CD4-positive, alpha-beta T cell (primary cell): ENCODE results near the gene FBN1. TPM values are rescaled to one million over a fixed set of nuclear protein-coding genes. Genes with fewer than 3 reads are reported as not detected.

Experiments
- ATAC-seq: fragments of 200-7000 bp; cut with Tn5 transposase; one replicate; pipeline ENCODE4 v1.10.0; 2022; ENCODE audit warnings: mild to moderate bottlenecking; ENCODE audit not compliant: poor library complexity
- CTCF ChIA-PET: fragments of 350-600 bp; sonication (Branson Sonifier 250); formaldehyde crosslinking; loops from one replicate; lab custom pipeline; 2021; ENCODE audit warnings: antibody characterized with exemption, inconsistent platforms; lab: Charles Lee
- POLR2A ChIA-PET: fragments of 350-600 bp; sonication (Branson Sonifier 250); formaldehyde crosslinking; loops from one replicate; lab custom pipeline; 2021; ENCODE audit warnings: antibody characterized with exemption, inconsistent platforms; lab: Charles Lee
- DNase-seq, 14 experiments: peaks; one replicate each; pipeline ENCODE4 v3.0.0-alpha.2; 2013 to 2020; ENCODE audit warnings: mixed read lengths in 2 of 14
- H3K27ac ChIP-seq, 2 donors: one replicate each; pipeline versions ENCODE4 v1.5.1 to v1.7.0; 2013; ENCODE audit warnings: low read length in 2 of 2, low read depth in 1 of 2, mild to moderate bottlenecking in 1 of 2
- H3K27me3 ChIP-seq, 2 experiments: 1 replicate in 1 of 2; 2 replicates in 1 of 2; pipeline versions ENCODE4 v1.6.1 to v1.7.0; 2013; ENCODE audit warnings: low read length in 2 of 2, control low read depth in 1 of 2, mild to moderate bottlenecking in 1 of 2, moderate library complexity in 1 of 2; ENCODE audit not compliant: insufficient read depth in 2 of 2, control insufficient read depth in 1 of 2
- H3K36me3 ChIP-seq: one replicate; pipeline ENCODE4 v1.6.1; 2013; ENCODE audit warnings: low read length, control low read depth; ENCODE audit not compliant: insufficient read depth
- H3K4me1 ChIP-seq: one replicate; pipeline ENCODE4 v1.6.1; 2013; ENCODE audit warnings: low read length, control low read depth; ENCODE audit not compliant: insufficient read depth
- H3K4me3 ChIP-seq: one replicate; pipeline ENCODE4 v1.5.1; 2013; ENCODE audit warnings: mild to moderate bottlenecking, low read length, moderate library complexity
- H3K9me3 ChIP-seq, 2 experiments: 1 replicate in 1 of 2; 2 replicates in 1 of 2; pipeline versions ENCODE4 v1.6.1 to v1.7.0; 2013; ENCODE audit warnings: low read length in 2 of 2, mild to moderate bottlenecking in 2 of 2, control low read depth in 1 of 2, moderate library complexity in 1 of 2; ENCODE audit not compliant: control insufficient read depth in 1 of 2, insufficient read depth in 1 of 2
- H3K27ac Mint-ChIP-seq: one replicate; pipeline ENCODE4 v1.8.0; 2020; ENCODE audit warnings: mixed read lengths
- H3K27me3 Mint-ChIP-seq: one replicate; pipeline ENCODE4 v1.8.0; 2021; ENCODE audit warnings: mixed read lengths
- H3K36me3 Mint-ChIP-seq: one replicate; pipeline ENCODE4 v1.8.0; 2021; ENCODE audit warnings: low read depth, mixed read lengths
- H3K4me1 Mint-ChIP-seq: one replicate; pipeline ENCODE4 v1.8.0; 2021; ENCODE audit warnings: low read depth, mixed read lengths
- H3K4me3 Mint-ChIP-seq: one replicate; pipeline ENCODE4 v1.8.0; 2020; ENCODE audit warnings: mild to moderate bottlenecking, mixed read lengths
- H3K9me3 Mint-ChIP-seq: one replicate; pipeline ENCODE4 v1.8.0; 2020; ENCODE audit warnings: mixed read lengths
- intact Hi-C, 2 experiments: fragments of 100-400 bp; cut with DNase I in 1 of 2; cut with micrococcal nuclease in 1 of 2; formaldehyde crosslinking; loops; one replicate each; pipeline versions ENCODE4 v1.15.1 to v1.9.0; 2023 to 2025; cut with DNase I, micrococcal nuclease
- total RNA-seq, 174 experiments: library from RNA in 2 of 174; stranded (reverse) in 2 of 174; gene quantifications; one replicate each; pipeline ENCODE4 v1.2.3 and lab custom pipeline; 2021 to 2026
- TF ChIP-seq, protein P1 (sequence below): fragments of 200-600 bp; IDR thresholded peaks from one replicate; pipeline ENCODE4 v1.8.0; 2022; ENCODE audit warnings: antibody characterized with exemption, mild to moderate bottlenecking

The FBN1 gene
- total RNA-seq, 2 experiments from 2014 or later, result 0.11 to 0.25 TPM

DNA sequence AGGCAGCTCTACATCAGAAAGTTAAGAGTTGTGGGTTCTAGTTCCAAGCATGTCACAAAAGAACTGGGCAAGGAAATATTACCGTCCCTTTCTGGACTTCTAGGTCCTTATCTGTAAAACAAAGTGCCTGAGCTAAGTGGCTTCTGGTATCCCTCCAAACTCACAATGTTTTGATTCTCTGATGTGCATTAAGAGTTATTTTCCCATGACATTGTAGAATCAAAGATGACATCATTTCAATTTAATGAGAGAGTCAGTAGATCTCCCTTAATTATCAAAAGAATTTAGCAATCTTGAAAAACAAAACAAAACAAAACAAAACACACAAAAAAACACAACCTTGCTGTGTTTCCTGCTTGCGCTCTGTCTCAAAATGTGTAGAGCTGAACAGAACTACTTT, 225.6 kb downstream of the FBN1 start:
- no peaks in the 10 kb centered on the region for H3K27me3 Mint-ChIP-seq
- intact Hi-C loops, result no loop called here
- CTCF ChIA-PET, result no interaction called here

DNA sequence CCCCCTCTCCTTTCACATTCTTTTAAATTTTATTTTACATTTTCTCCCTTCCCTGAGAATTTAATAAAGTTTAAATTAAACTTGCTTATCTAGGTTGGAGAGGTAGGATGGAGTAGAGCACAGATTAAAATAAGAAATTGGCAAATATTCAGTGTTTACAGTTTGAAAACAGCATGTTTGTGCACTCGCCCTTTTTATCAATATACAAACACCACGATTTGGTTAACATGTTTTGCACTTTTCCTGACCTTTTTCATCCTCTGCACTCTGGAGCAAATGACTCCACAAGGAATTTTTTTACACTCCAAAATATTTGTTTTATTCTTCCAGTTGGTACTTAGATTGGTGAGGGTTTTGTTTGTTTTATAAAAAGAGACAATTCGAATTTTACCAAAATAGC, 227.2 kb downstream of the FBN1 start:
- Histone ChIP-seq H3K36me3 (no peaks in the 10 kb centered on the region), H3K9me3 (no peaks in the 10 kb centered on the region), H3K27ac (no peak overlapping the region), H3K4me1 (no peaks in the 10 kb centered on the region), H3K4me3 (no peak overlapping the region), H3K27me3 (no peaks in the 10 kb centered on the region)
- Mint-ChIP-seq H3K36me3 (no peaks in the 10 kb centered on the region), H3K4me3 (no peak overlapping the region), H3K9me3 (no peaks in the 10 kb centered on the region), H3K27me3 (no peaks in the 10 kb centered on the region), H3K27ac (no peak overlapping the region), H3K4me1 (no peaks in the 10 kb centered on the region)
- DNase-seq (no peak), ATAC-seq (no peak)
- POLR2A ChIA-PET, result no interaction called here
- intact Hi-C loops, result no loop called here
- TF ChIP-seq, protein P1, sequence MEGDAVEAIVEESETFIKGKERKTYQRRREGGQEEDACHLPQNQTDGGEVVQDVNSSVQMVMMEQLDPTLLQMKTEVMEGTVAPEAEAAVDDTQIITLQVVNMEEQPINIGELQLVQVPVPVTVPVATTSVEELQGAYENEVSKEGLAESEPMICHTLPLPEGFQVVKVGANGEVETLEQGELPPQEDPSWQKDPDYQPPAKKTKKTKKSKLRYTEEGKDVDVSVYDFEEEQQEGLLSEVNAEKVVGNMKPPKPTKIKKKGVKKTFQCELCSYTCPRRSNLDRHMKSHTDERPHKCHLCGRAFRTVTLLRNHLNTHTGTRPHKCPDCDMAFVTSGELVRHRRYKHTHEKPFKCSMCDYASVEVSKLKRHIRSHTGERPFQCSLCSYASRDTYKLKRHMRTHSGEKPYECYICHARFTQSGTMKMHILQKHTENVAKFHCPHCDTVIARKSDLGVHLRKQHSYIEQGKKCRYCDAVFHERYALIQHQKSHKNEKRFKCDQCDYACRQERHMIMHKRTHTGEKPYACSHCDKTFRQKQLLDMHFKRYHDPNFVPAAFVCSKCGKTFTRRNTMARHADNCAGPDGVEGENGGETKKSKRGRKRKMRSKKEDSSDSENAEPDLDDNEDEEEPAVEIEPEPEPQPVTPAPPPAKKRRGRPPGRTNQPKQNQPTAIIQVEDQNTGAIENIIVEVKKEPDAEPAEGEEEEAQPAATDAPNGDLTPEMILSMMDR, result no peak
- CTCF ChIA-PET, result no interaction called here

More for the DNA sequence above, 225.6 kb downstream of the FBN1 start:
- POLR2A ChIA-PET, result no interaction called here
- H3K4me1 ChIP-seq, result no peaks in the 10 kb centered on the region
- no peaks in the 10 kb centered on the region for H3K36me3 ChIP-seq
- ATAC-seq (no peak), DNase-seq (no peak)
- TF ChIP-seq, protein P1, result no peak
- no peak overlapping the region for H3K27ac ChIP-seq
- H3K4me1 Mint-ChIP-seq, result no peaks in the 10 kb centered on the region
- no peaks in the 10 kb centered on the region for H3K9me3 ChIP-seq
- H3K4me3 Mint-ChIP-seq, result no peak overlapping the region
- no peak overlapping the region for H3K4me3 ChIP-seq
- no peak overlapping the region for H3K27ac Mint-ChIP-seq
- no peaks in the 10 kb centered on the region for H3K9me3 Mint-ChIP-seq
- no peaks in the 10 kb centered on the region for H3K27me3 ChIP-seq
- no peaks in the 10 kb centered on the region for H3K36me3 Mint-ChIP-seq

DNA sequence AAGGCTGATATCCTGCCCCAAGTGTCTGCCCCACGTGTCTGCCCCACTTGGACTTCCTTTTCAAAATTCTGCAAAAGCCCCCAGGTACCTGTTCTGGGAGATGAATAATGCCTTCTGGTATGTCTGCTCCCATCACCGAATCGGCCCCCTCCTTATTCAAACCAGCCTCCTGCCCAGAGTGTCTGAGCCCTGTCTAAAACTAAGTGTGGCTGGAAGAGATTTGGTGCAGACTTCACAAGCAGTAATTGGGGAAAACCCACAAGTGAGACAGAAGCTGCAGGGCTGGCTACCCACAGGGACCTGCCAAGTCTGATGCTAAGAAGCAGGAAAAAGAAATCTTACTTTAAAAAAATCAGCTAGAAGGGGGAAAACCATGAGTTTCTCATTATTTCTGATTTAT, 229.2 kb downstream of the FBN1 start:
- no peaks in the 10 kb centered on the region for H3K9me3 Mint-ChIP-seq
- TF ChIP-seq, protein P1, result no peak
- H3K4me3 Mint-ChIP-seq, result no peak overlapping the region
- H3K36me3 ChIP-seq, result no peaks in the 10 kb centered on the region
- no peaks in the 10 kb centered on the region for H3K27me3 Mint-ChIP-seq
- H3K36me3 Mint-ChIP-seq, result no peaks in the 10 kb centered on the region
- CTCF ChIA-PET, result no interaction called here
- intact Hi-C loops, result no loop called here
- H3K4me1 ChIP-seq, result no peaks in the 10 kb centered on the region
- POLR2A ChIA-PET, result no interaction called here
- no peaks in the 10 kb centered on the region for H3K9me3 ChIP-seq
- no peak overlapping the region for H3K27ac Mint-ChIP-seq
- H3K27ac ChIP-seq, result no peak overlapping the region
- H3K4me3 ChIP-seq, result no peak overlapping the region
- H3K27me3 ChIP-seq, result no peaks in the 10 kb centered on the region
- ATAC-seq (no peak), DNase-seq (no peak)
- no peaks in the 10 kb centered on the region for H3K4me1 Mint-ChIP-seq
